ENCODE results near the gene MTG2. TPM values are rescaled to one million over a fixed set of nuclear protein-coding genes. Genes with fewer than 3 reads are reported as not detected.

Gene MTG2
- total and polyA plus RNA-seq, 4 donors = 13.0 to 28.0 (median 24.4) TPM

DNA sequence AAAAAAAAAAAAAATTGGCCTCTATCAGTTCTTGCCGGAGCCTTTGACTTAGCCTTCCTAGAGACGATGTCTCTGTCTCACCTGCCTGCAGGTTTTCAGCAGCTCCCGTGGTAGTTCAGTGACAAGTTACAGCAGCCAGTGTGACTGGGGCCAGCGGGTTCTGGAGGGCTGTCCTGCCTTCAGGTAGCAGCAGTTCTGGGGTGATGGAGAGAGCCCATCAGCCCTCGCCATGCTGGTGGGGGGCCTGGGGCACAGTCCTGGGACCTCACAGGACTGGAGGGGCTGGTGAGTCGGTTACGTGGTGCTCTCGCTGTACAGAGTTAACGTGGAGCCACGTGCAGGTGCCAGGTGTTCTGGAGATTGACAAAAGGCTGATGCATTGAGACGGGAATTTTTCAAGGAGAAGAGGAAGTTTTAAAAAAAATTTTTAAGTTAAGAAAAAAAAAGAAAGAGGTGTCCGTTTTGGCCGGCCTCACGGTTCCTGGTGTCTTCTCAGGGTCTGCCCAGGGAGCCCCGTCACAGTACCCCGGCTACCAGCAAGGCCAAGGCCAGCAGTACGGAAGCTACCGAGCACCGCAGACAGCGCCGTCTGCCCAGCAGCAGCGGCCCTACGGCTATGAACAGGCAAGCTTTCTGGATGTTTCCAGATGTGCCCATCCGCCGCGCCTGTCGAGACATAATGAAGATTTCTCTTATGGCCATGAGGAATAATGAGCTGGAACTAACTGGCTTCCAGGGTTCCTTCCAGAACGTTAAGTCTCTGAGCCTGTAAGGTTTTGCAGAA is 8.6 kb upstream of the MTG2 start:
- Histone ChIP-seq H3K36me3 (ENCODE audit: control insufficient read depth in 4 of 4, insufficient read depth in 3 of 4, low read depth in 1 of 4, low read length in 3 of 4) (peaks cover 0 to 20% (median 4%) of the 10 kb centered on the region in 4 donors), H3K27me3 (ENCODE audit: control insufficient read depth in 4 of 4, insufficient read depth in 4 of 4, low read length in 3 of 4) (no peaks in the 10 kb centered on the region), H3K4me1 (ENCODE audit: control insufficient read depth in 4 of 4, insufficient read depth in 4 of 4, low read length in 3 of 4) (peaks cover 3 to 24% (median 8%) of the 10 kb centered on the region in 4 donors), H3K27ac (ENCODE audit: low read depth in 1 of 2, low read length in 2 of 2) (no peak overlapping the region), H3K4me3 (ENCODE audit: low read depth in 1 of 3, low read length in 3 of 3) (no peak overlapping the region), H3K9me3 (ENCODE audit: control insufficient read depth in 4 of 4, low read length in 3 of 4) (no peaks in the 10 kb centered on the region), H3K9ac (ENCODE audit: low read depth in 1 of 2, low read length in 2 of 2) (no peak overlapping the region)
- no peak for DNase-seq (ENCODE audit: low spot score)
- TF ChIP-seq ZBTB33 (IDR thresholded peaks at IDR 0.05) (no peak), CTCF (IDR thresholded peaks at IDR 0.05; ENCODE audit: low read depth, low read length, missing input control) (no peak), HNF4G (IDR thresholded peaks at IDR 0.05) (no peak), REST (IDR thresholded peaks at IDR 0.05) (no peak), JUND (IDR thresholded peaks at IDR 0.05) (no peak), TAF1 (conservative IDR thresholded peaks at IDR 0.05) (no peak), RXRA (IDR thresholded peaks at IDR 0.05) (no peak), YY1 (IDR thresholded peaks at IDR 0.05) (no peak), FOXA2 (IDR thresholded peaks at IDR 0.05) (no peak), GABPA (IDR thresholded peaks at IDR 0.05 in 1 of 2, conservative IDR thresholded peaks at IDR 0.05 in 1 of 2) (no peak), SP1 (IDR thresholded peaks at IDR 0.05) (no peak), FOXA1 (IDR thresholded peaks at IDR 0.05) (no peak), NR2F2 (IDR thresholded peaks at IDR 0.05) (no peak), HNF4A (conservative IDR thresholded peaks at IDR 0.05) (no peak), RAD21 (IDR thresholded peaks at IDR 0.05) (no peak), EGR1 (IDR thresholded peaks at IDR 0.05; ENCODE audit: low read depth in 2 of 2) (no peak)
- TF ChIP-seq, protein P1, sequence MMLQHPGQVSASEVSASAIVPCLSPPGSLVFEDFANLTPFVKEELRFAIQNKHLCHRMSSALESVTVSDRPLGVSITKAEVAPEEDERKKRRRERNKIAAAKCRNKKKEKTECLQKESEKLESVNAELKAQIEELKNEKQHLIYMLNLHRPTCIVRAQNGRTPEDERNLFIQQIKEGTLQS (IDR thresholded peaks at IDR 0.05) = no peak
- TF ChIP-seq, protein P2, sequence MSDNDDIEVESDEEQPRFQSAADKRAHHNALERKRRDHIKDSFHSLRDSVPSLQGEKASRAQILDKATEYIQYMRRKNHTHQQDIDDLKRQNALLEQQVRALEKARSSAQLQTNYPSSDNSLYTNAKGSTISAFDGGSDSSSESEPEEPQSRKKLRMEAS (IDR thresholded peaks at IDR 0.05) = no peak
- 97% methylated on average over 28 of the region's 28 CpGs for WGBS

Measured in liver (tissue), 9 donors.